ENCODE data around the gene ZNF559. TPM values are rescaled to one million over a fixed set of nuclear protein-coding genes. Genes with fewer than 3 reads are reported as not detected.
"Not testable (repeated sequence)": the region's sequence is repeated elsewhere in the genome, so short reads cannot be mapped to it uniquely, and the experiment has no call there.

The ZNF559 gene
- 10 to 100 TPM; 15.6 to 18.5 TPM for total RNA-seq

GRCh38 chr19:9323919-9324583 lies at the start of gene ZNF559:
Gene ZNF559, plus strand, starts transcription at chr19:9324179. Its CDS starts 14,371 bp downstream, at chr19:9338550.
- H3K4me1 Mint-ChIP-seq, result peaks cover 27% of the 10 kb centered on the region
- DNase-seq, result peak; percentile 97
- POLR2A ChIA-PET, result interaction anchor here (0.7 to 1.2 kb wide), 7 partner anchors 10 to 313 kb away, joined by 3 to 15 read pairs (median 3); partner anchors contain the start of genes ZNF121, ZNF266 and ZNF699
- H3K9me3 Mint-ChIP-seq, result peaks cover 38% of the 10 kb centered on the region
- H3K27ac Mint-ChIP-seq, result peak within 1 kb of the TSS; percentile 96
- H3K4me3 Mint-ChIP-seq, result peak within 1 kb of the TSS; percentile 89
- no peaks in the 10 kb centered on the region for H3K27me3 Mint-ChIP-seq
- peaks cover 47% of the 10 kb centered on the region for H3K36me3 Mint-ChIP-seq (ENCODE audit: low read depth)
- CTCF ChIA-PET, result interaction anchor here (0.8 to 1.2 kb wide), 5 partner anchors 13 to 301 kb away, joined by 3 to 8 read pairs (median 4); partner anchors contain the start of gene ZNF266

- DNase-seq; H3K4me3 Mint-ChIP-seq; POLR2A ChIA-PET; H3K27me3 Mint-ChIP-seq; H3K36me3 Mint-ChIP-seq (ENCODE audit: low read depth); CTCF ChIA-PET; H3K4me1 Mint-ChIP-seq; H3K27ac Mint-ChIP-seq: not testable (repeated sequence)
- H3K9me3 Mint-ChIP-seq, result peaks cover 23% of the 10 kb centered on the region
Observed at GRCh38 chr19:9283485-9283884, 40.5 kb upstream of the ZNF559 start.

- H3K4me3 Mint-ChIP-seq, result no peak overlapping the region
- POLR2A ChIA-PET, result no interaction called here
- H3K27me3 Mint-ChIP-seq, result no peaks in the 10 kb centered on the region
- CTCF ChIA-PET, result no interaction called here
- H3K36me3 Mint-ChIP-seq (ENCODE audit: low read depth), result peaks cover 26% of the 10 kb centered on the region
- H3K4me1 Mint-ChIP-seq, result no peaks in the 10 kb centered on the region
- H3K9me3 Mint-ChIP-seq, result peaks cover 39% of the 10 kb centered on the region
- H3K27ac Mint-ChIP-seq, result no peak overlapping the region
- no peak for DNase-seq
Observed at GRCh38 chr19:9289231-9289884, 34.6 kb upstream of the ZNF559 start.

GRCh38 chr19:9295411-9295849 lies 28.5 kb upstream of the ZNF559 start:
- CTCF ChIA-PET, result interaction anchor here (1.8 kb wide), 1 partner anchor 14 kb away, joined by 5 read pairs; the partner anchor contains the start of gene ZNF699
- no peaks in the 10 kb centered on the region for H3K27me3 Mint-ChIP-seq
- H3K27ac Mint-ChIP-seq, result no peak overlapping the region
- DNase-seq, result no peak
- no peaks in the 10 kb centered on the region for H3K4me1 Mint-ChIP-seq
- no peak overlapping the region for H3K4me3 Mint-ChIP-seq
- H3K36me3 Mint-ChIP-seq (ENCODE audit: low read depth), result peaks cover 73% of the 10 kb centered on the region
- H3K9me3 Mint-ChIP-seq, result peaks cover 65% of the 10 kb centered on the region
- POLR2A ChIA-PET, result no interaction called here

- Mint-ChIP-seq H3K9me3 (peaks cover 72% of the 10 kb centered on the region), H3K36me3 (ENCODE audit: low read depth) (peaks cover 81% of the 10 kb centered on the region), H3K4me1 (no peaks in the 10 kb centered on the region), H3K27me3 (no peaks in the 10 kb centered on the region), H3K4me3 (no peak overlapping the region), H3K27ac (no peak overlapping the region)
- POLR2A ChIA-PET, result no interaction called here
- CTCF ChIA-PET, result no interaction called here
- no peak for DNase-seq
Observed at GRCh38 chr19:9296336-9296735, 27.6 kb upstream of the ZNF559 start.

- H3K27me3 Mint-ChIP-seq, result no peaks in the 10 kb centered on the region
- peaks cover 53% of the 10 kb centered on the region for H3K36me3 Mint-ChIP-seq (ENCODE audit: low read depth)
- peaks cover 27% of the 10 kb centered on the region for H3K9me3 Mint-ChIP-seq
- CTCF ChIA-PET, result no interaction called here
- peaks cover 21% of the 10 kb centered on the region for H3K4me1 Mint-ChIP-seq
- POLR2A ChIA-PET, result no interaction called here
- H3K4me3 Mint-ChIP-seq, result no peak overlapping the region
- DNase-seq, result no peak
- H3K27ac Mint-ChIP-seq, result no peak overlapping the region
Observed at GRCh38 chr19:9306443-9306842, 17.5 kb upstream of the ZNF559 start.

- peak overlapping the region; percentile 83 for H3K4me3 Mint-ChIP-seq
- peaks cover 21% of the 10 kb centered on the region for H3K4me1 Mint-ChIP-seq
- peaks cover 32% of the 10 kb centered on the region for H3K9me3 Mint-ChIP-seq
- H3K27ac Mint-ChIP-seq, result peak overlapping the region; percentile 92
- peaks cover 35% of the 10 kb centered on the region for H3K36me3 Mint-ChIP-seq (ENCODE audit: low read depth)
- no peak for DNase-seq
- POLR2A ChIA-PET, result interaction anchor here (3.7 kb wide), 1 partner anchor 127 kb away, joined by 15 read pairs; the partner anchor contains the start of gene ZNF266
- CTCF ChIA-PET, result interaction anchor here (0.9 to 1.0 kb wide), 2 partner anchors 16 to 126 kb away, joined by 4 to 5 read pairs; partner anchors contain the start of gene ZNF559
- no peaks in the 10 kb centered on the region for H3K27me3 Mint-ChIP-seq
Observed at GRCh38 chr19:9308091-9308770, 15.7 kb upstream of the ZNF559 start.

- ChIA-PET POLR2A (interaction anchor here (0.8 to 3.7 kb wide), 5 partner anchors 9 to 489 kb away, joined by 3 to 15 read pairs (median 3); partner anchors contain the start of genes ZNF266, ZNF559 and ZNF846), CTCF (interaction anchor here (0.7 to 1.7 kb wide), 5 partner anchors 15 to 486 kb away, joined by 3 to 6 read pairs (median 5); no protein-coding TSS in a partner anchor)
- Mint-ChIP-seq H3K4me1 (peaks cover 21% of the 10 kb centered on the region), H3K27ac (peak within 1 kb of the TSS; percentile 92), H3K36me3 (ENCODE audit: low read depth) (peaks cover 29% of the 10 kb centered on the region), H3K27me3 (no peaks in the 10 kb centered on the region), H3K4me3 (peak within 1 kb of the TSS; percentile 83), H3K9me3 (peaks cover 39% of the 10 kb centered on the region)
- peak; percentile 99 for DNase-seq
Observed at GRCh38 chr19:9309139-9309973, 14.6 kb upstream of the ZNF559 start, which contains the start of gene ZNF699. Gene ZNF699, minus strand, starts transcription at chr19:9309838. Its CDS starts 4,719 bp downstream, at chr19:9305119.

GRCh38 chr19:9309974-9310446 lies 14.0 kb upstream of the ZNF559 start:
- Mint-ChIP-seq H3K27ac (peak overlapping the region; percentile 92), H3K36me3 (ENCODE audit: low read depth) (peaks cover 22% of the 10 kb centered on the region), H3K9me3 (peaks cover 39% of the 10 kb centered on the region), H3K4me3 (peak overlapping the region; percentile 83), H3K27me3 (no peaks in the 10 kb centered on the region), H3K4me1 (peaks cover 21% of the 10 kb centered on the region)
- DNase-seq, result no peak
- POLR2A ChIA-PET, result interaction anchor here (1.1 to 3.7 kb wide), 4 partner anchors 9 to 458 kb away, joined by 3 to 15 read pairs (median 10); partner anchors contain the start of genes ZNF266, ZNF559 and ZNF846
- CTCF ChIA-PET, result interaction anchor here (1.0 to 1.7 kb wide), 5 partner anchors 14 to 486 kb away, joined by 4 to 6 read pairs (median 5); partner anchors contain the start of gene ZNF559

GRCh38 chr19:9313756-9314155 lies 10.2 kb upstream of the ZNF559 start:
- Mint-ChIP-seq H3K27ac (no peak overlapping the region), H3K27me3 (no peaks in the 10 kb centered on the region), H3K36me3 (ENCODE audit: low read depth) (peaks cover 9% of the 10 kb centered on the region), H3K4me3 (no peak overlapping the region), H3K4me1 (peaks cover 10% of the 10 kb centered on the region), H3K9me3 (peaks cover 39% of the 10 kb centered on the region)
- DNase-seq, result no peak
- CTCF ChIA-PET, result no interaction called here
- POLR2A ChIA-PET, result interaction anchor here (1.2 kb wide), 1 partner anchor 10 kb away, joined by 4 read pairs; the partner anchor contains the start of gene ZNF559

GRCh38 chr19:9321338-9321737 lies 2.6 kb upstream of the ZNF559 start:
- Mint-ChIP-seq H3K4me1 (peaks cover 22% of the 10 kb centered on the region), H3K27me3 (no peaks in the 10 kb centered on the region), H3K9me3 (peaks cover 24% of the 10 kb centered on the region), H3K27ac (no peak overlapping the region), H3K4me3 (no peak overlapping the region), H3K36me3 (ENCODE audit: low read depth) (peaks cover 32% of the 10 kb centered on the region)
- DNase-seq, result no peak
- ChIA-PET CTCF (no interaction called here), POLR2A (no interaction called here)

GRCh38 chr19:9321756-9322155 lies 2.2 kb upstream of the ZNF559 start:
- H3K27ac Mint-ChIP-seq, CTCF ChIA-PET, H3K4me3 Mint-ChIP-seq, POLR2A ChIA-PET, DNase-seq, H3K27me3 Mint-ChIP-seq: not testable (repeated sequence)
- Mint-ChIP-seq H3K4me1 (peaks cover 22% of the 10 kb centered on the region), H3K9me3 (peaks cover 25% of the 10 kb centered on the region), H3K36me3 (ENCODE audit: low read depth) (peaks cover 33% of the 10 kb centered on the region)

All from activated CD4-positive, alpha-beta memory T cell treated with anti-CD3 and anti-CD28 coated beads, Interleukin-2, amount 10 ng/mL, durations not matched to agents 7 days and 5 days (primary cell).